Colonic mucosa (tissue), 4 donors: ENCODE measurements around the gene TECPR1. TPM values are rescaled to one million over a fixed set of nuclear protein-coding genes. Genes with fewer than 3 reads are reported as not detected.

Experiments used
- DNase-seq: peaks from one replicate; pipeline ENCODE4 v3.0.0-alpha.2; 2020
- H3K27ac ChIP-seq: fragments of 200-600 bp; one replicate; pipeline ENCODE4 v1.8.0; 2021
- H3K27me3 ChIP-seq: fragments of 200-600 bp; one replicate; pipeline ENCODE4 v1.8.0; 2021
- H3K36me3 ChIP-seq: fragments of 200-600 bp; one replicate; pipeline ENCODE4 v1.8.0; 2021
- H3K4me1 ChIP-seq: fragments of 200-600 bp; one replicate; pipeline ENCODE4 v1.8.0; 2021; ENCODE audit warnings: mild to moderate bottlenecking
- H3K4me3 ChIP-seq: fragments of 200-600 bp; one replicate; pipeline ENCODE4 v1.8.0; 2021
- H3K9ac ChIP-seq, 2 donors: one replicate each; pipeline ENCODE4 v1.7.0; 2013; ENCODE audit warnings: control low read depth in 2 of 2, low read depth in 2 of 2, low read length in 2 of 2
- H3K9me3 ChIP-seq: fragments of 200-600 bp; one replicate; pipeline ENCODE4 v1.8.0; 2021
- CTCF ChIP-seq: fragments of 200-600 bp; IDR thresholded peaks from one replicate; pipeline ENCODE4 v1.8.0; 2022; ENCODE audit warnings: antibody characterized with exemption, mild to moderate bottlenecking
- intact Hi-C: fragments of 100-400 bp; cut with DNase I; formaldehyde crosslinking; loops from one replicate; pipeline ENCODE4 v1.14.1; 2022
- total RNA-seq, 2 donors: library from RNA; stranded (reverse); fragmentation: NEBNext Ultra II Directional in 1 of 2; extraction: Animal tissue kit (Norgen Biotek cat#: 25700) in 1 of 2; gene quantifications; one replicate each; pipeline ENCODE4 v1.2.1, GENCODE V29; 2021
- donor health status: healthy.
- donor health status: DM: no; HTN: no; CAD: no.
- donor health status: DM: no; HTN: no; CAD: no.

Gene TECPR1
- total RNA-seq, 2 donors from 2014 or later = 20.3 to 44.5 TPM

DNA sequence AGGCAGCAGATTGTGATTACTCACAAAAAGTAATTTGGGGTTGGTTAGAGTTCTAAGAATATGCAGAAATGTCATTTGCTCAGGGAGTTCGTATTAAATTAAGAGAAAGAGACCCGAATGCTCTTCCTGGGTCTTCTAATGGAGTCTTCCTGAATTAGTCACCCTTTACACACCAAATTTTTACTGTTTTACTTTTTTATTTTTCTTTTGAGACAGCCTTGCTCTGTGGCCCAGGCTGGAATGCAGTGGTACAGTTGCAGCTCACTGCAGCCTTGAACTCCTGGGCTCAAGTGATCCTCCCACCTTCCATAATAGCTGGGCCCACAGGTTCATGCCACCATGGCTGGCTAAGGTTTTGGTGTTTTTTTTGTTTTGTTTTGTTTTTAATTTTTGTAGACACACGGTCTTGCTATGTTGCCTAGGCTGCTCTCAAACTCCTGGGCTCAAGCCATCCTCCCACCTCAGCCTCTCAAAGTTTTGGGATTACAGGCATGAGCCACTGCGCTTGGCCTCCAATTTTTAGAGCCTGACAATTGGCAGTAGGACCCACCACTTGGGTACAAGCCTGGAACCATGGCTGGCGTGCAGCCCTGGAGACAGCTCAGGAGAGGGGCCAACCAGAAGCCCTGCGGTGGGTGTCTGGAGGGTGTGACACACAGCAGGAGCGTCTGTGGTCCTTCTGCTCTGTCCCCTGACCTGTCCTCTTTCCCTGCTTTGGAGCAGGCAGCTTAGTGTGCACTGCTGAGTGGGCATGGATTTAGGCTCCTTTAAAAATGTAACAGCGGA lies 57.2 kb downstream of the TECPR1 start:
- DNase-seq = no peak
- H3K4me1 ChIP-seq = no peaks in the 10 kb centered on the region
- H3K36me3 ChIP-seq = peaks cover 14% of the 10 kb centered on the region
- H3K27me3 ChIP-seq = no peaks in the 10 kb centered on the region
- TF ChIP-seq CTCF = no peak
- no peak overlapping the region for H3K27ac ChIP-seq
- no peaks in the 10 kb centered on the region for H3K9me3 ChIP-seq
- intact Hi-C loops = no loop called here
- H3K4me3 ChIP-seq = no peak overlapping the region
- H3K9ac ChIP-seq = no peak overlapping the region

- H3K4me1 ChIP-seq = no peaks in the 10 kb centered on the region
- no peak for DNase-seq
- intact Hi-C loops = no loop called here
- TF ChIP-seq CTCF = no peak
- no peaks in the 10 kb centered on the region for H3K27me3 ChIP-seq
- H3K9ac ChIP-seq = no peak overlapping the region
- no peak overlapping the region for H3K4me3 ChIP-seq
- H3K27ac ChIP-seq = no peak overlapping the region
- H3K9me3 ChIP-seq = no peaks in the 10 kb centered on the region
- peaks cover 17% of the 10 kb centered on the region for H3K36me3 ChIP-seq
These were observed 57.8 kb downstream of the TECPR1 start for GRCh38 chr7:98194186-98194585.

DNA sequence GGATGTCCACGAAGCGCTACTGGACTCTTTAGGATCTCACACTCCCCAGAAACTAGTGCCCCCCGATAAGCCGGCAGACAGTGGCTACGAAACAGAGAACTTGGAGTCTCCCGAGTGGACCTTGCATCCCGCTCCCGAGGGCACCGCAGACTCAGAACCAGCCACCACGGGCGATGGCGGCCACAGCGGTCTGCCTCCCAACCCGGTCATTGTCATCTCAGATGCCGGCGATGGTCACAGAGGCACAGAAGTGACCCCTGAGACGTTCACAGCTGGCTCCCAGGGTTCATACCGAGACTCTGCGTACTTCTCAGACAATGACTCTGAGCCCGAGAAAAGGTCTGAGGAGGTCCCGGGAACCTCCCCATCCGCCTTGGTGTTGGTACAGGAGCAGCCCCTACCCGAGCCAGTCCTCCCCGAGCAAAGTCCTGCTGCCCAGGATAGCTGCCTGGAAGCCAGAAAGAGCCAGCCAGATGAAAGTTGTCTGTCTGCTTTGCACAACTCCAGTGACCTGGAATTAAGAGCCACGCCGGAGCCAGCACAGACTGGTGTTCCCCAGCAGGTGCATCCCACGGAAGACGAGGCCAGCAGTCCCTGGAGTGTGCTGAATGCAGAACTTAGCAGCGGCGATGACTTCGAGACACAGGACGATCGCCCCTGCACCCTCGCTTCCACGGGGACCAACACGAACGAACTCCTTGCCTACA lies 58.4 kb downstream of the TECPR1 start:
- H3K27ac ChIP-seq = no peak overlapping the region
- H3K27me3 ChIP-seq = no peaks in the 10 kb centered on the region
- H3K4me3 ChIP-seq = no peak overlapping the region
- no peak overlapping the region for H3K9ac ChIP-seq
- no peaks in the 10 kb centered on the region for H3K4me1 ChIP-seq
- no peak for TF ChIP-seq CTCF
- intact Hi-C loops = no loop called here
- no peak for DNase-seq
- H3K9me3 ChIP-seq = no peaks in the 10 kb centered on the region
- peaks cover 17% of the 10 kb centered on the region for H3K36me3 ChIP-seq

GRCh38 chr7:98192781-98193457 lies 59.1 kb downstream of the TECPR1 start:
- DNase-seq = peak; percentile 10

More at GRCh38 chr7:98192781-98193457, 59.1 kb downstream of the TECPR1 start:
- H3K9me3 ChIP-seq = no peaks in the 10 kb centered on the region
- H3K27me3 ChIP-seq = no peaks in the 10 kb centered on the region
- TF ChIP-seq CTCF = no peak
- intact Hi-C loops = no loop called here
- H3K9ac ChIP-seq = no peak overlapping the region
- H3K4me1 ChIP-seq = no peaks in the 10 kb centered on the region
- no peak overlapping the region for H3K27ac ChIP-seq
- no peak overlapping the region for H3K4me3 ChIP-seq
- peaks cover 17% of the 10 kb centered on the region for H3K36me3 ChIP-seq
